ENCODE results near the gene CEP192.

DNA sequence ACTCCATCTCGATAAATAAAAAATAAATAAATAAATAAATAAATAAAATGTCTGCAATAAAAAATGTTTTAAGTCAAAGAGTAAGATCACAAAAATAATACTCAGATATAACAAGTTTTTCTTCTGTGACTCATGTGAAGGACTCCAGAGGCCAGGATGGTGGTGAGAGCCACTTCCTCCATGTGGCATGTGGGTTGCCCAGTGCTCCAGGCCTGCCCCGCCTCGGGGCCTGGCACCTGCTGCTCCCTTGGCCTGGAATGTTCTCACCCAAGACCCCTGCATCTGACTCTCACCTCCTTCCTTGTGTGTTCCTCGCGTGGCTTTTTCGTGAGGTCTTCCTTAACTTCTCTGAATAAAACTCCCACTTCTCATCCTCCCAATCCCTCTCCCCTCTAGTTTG lies 150.0 kb downstream of the CEP192 start:
- no peak for TF ChIP-seq CTCF (IDR thresholded peaks at IDR 0.05)
- no peak for TF ChIP-seq EZH2phosphoT487 (IDR thresholded peaks at IDR 0.05)
- TF ChIP-seq EZH2 (IDR thresholded peaks at IDR 0.05) = no peak
